ENCODE measurements around the gene FAM210A.
"Not testable (repeated sequence)": the region's sequence is repeated elsewhere in the genome, so short reads cannot be mapped to it uniquely, and the experiment has no call there.

The FAM210A gene

GRCh38 chr18:13726232-13726971, at the start of gene FAM210A, which contains the start of gene RNMT:
Gene FAM210A, minus strand, starts transcription at chr18:13726558. Its CDS starts 44,481 bp downstream, at chr18:13682077.
Gene RNMT, plus strand, starts transcription at chr18:13726673. Its CDS starts 4,845 bp downstream, at chr18:13731518.
- Histone ChIP-seq H2AFZ (ENCODE audit: low read length, unreplicated experiment) (peak within 1 kb of the TSS; percentile 63), H3K4me1 (ENCODE audit: control insufficient read depth, insufficient read depth, low read length, unreplicated experiment) (peaks cover 17% of the 10 kb centered on the region), H3K27ac (ENCODE audit: low read depth, low read length) (peak within 1 kb of the TSS; percentile 87)

GRCh38 chr18:13775058-13775457, 48.7 kb upstream of the FAM210A start:
- H3K4me1 ChIP-seq (ENCODE audit: control insufficient read depth, insufficient read depth, low read length, unreplicated experiment), result no peaks in the 10 kb centered on the region
- H2AFZ ChIP-seq (ENCODE audit: low read length, unreplicated experiment), result no peak overlapping the region
- H3K79me2 ChIP-seq (ENCODE audit: control insufficient read depth, insufficient read depth, low read length, unreplicated experiment), result no peaks in the 10 kb centered on the region
- peaks cover 37% of the 10 kb centered on the region for H3K27me3 ChIP-seq (ENCODE audit: insufficient read depth, low read length)
- H3K27ac ChIP-seq (ENCODE audit: low read depth, low read length), result no peak overlapping the region
- no peak overlapping the region for H3K4me3 ChIP-seq (ENCODE audit: low read depth, low read length)
- no peaks in the 10 kb centered on the region for H3K36me3 ChIP-seq (ENCODE audit: insufficient read depth, low read length)

More at GRCh38 chr18:13726232-13726971, at the start of gene FAM210A, which contains the start of gene RNMT:
- Histone ChIP-seq H3K4me3 (ENCODE audit: low read depth, low read length) (peak within 1 kb of the TSS; percentile 85), H3K27me3 (ENCODE audit: insufficient read depth, low read length) (no peaks in the 10 kb centered on the region), H3K79me2 (ENCODE audit: control insufficient read depth, insufficient read depth, low read length, unreplicated experiment) (peaks cover 94% of the 10 kb centered on the region), H3K36me3 (ENCODE audit: insufficient read depth, low read length) (peaks cover 7% of the 10 kb centered on the region)

GRCh38 chr18:13762690-13763439, 36.5 kb upstream of the FAM210A start:
- Histone ChIP-seq H3K79me2 (ENCODE audit: control insufficient read depth, insufficient read depth, low read length, unreplicated experiment) (no peaks in the 10 kb centered on the region), H3K27ac (ENCODE audit: low read depth, low read length) (no peak overlapping the region), H3K36me3 (ENCODE audit: insufficient read depth, low read length) (peaks cover 9% of the 10 kb centered on the region; the same call in 1 of the 2 replicates), H3K27me3 (ENCODE audit: insufficient read depth, low read length) (no peaks in the 10 kb centered on the region), H3K4me3 (ENCODE audit: low read depth, low read length) (no peak overlapping the region), H2AFZ (ENCODE audit: low read length, unreplicated experiment) (no peak overlapping the region), H3K4me1 (ENCODE audit: control insufficient read depth, insufficient read depth, low read length, unreplicated experiment) (no peaks in the 10 kb centered on the region)

- peaks cover 28% of the 10 kb centered on the region for H3K36me3 ChIP-seq (ENCODE audit: insufficient read depth, low read length)
- H3K4me3 ChIP-seq (ENCODE audit: low read depth, low read length), result no peak overlapping the region
- no peak overlapping the region for H3K27ac ChIP-seq (ENCODE audit: low read depth, low read length)
- H2AFZ ChIP-seq (ENCODE audit: low read length, unreplicated experiment), result no peak overlapping the region
- H3K27me3 ChIP-seq (ENCODE audit: insufficient read depth, low read length), result no peaks in the 10 kb centered on the region
- no peaks in the 10 kb centered on the region for H3K79me2 ChIP-seq (ENCODE audit: control insufficient read depth, insufficient read depth, low read length, unreplicated experiment)
- H3K4me1 ChIP-seq (ENCODE audit: control insufficient read depth, insufficient read depth, low read length, unreplicated experiment), result no peaks in the 10 kb centered on the region
Observed at GRCh38 chr18:13760047-13760446, 33.7 kb upstream of the FAM210A start.

- Histone ChIP-seq H3K27me3 (ENCODE audit: insufficient read depth, low read length) (no peaks in the 10 kb centered on the region), H3K79me2 (ENCODE audit: control insufficient read depth, insufficient read depth, low read length, unreplicated experiment) (no peaks in the 10 kb centered on the region), H3K27ac (ENCODE audit: low read depth, low read length) (no peak overlapping the region), H3K36me3 (ENCODE audit: insufficient read depth, low read length) (peaks cover 38% of the 10 kb centered on the region), H2AFZ (ENCODE audit: low read length, unreplicated experiment) (no peak overlapping the region), H3K4me3 (ENCODE audit: low read depth, low read length) (no peak overlapping the region), H3K4me1 (ENCODE audit: control insufficient read depth, insufficient read depth, low read length, unreplicated experiment) (no peaks in the 10 kb centered on the region)
Observed at GRCh38 chr18:13758622-13759021, 32.3 kb upstream of the FAM210A start.

- Histone ChIP-seq H3K27ac (ENCODE audit: low read depth, low read length) (no peak overlapping the region), H2AFZ (ENCODE audit: low read length, unreplicated experiment) (no peak overlapping the region), H3K36me3 (ENCODE audit: insufficient read depth, low read length) (peaks cover 46% of the 10 kb centered on the region), H3K79me2 (ENCODE audit: control insufficient read depth, insufficient read depth, low read length, unreplicated experiment) (no peaks in the 10 kb centered on the region), H3K27me3 (ENCODE audit: insufficient read depth, low read length) (no peaks in the 10 kb centered on the region), H3K4me3 (ENCODE audit: low read depth, low read length) (no peak overlapping the region), H3K4me1 (ENCODE audit: control insufficient read depth, insufficient read depth, low read length, unreplicated experiment) (no peaks in the 10 kb centered on the region)
Observed at GRCh38 chr18:13756671-13757070, 30.3 kb upstream of the FAM210A start.

- H3K27ac ChIP-seq (ENCODE audit: low read depth, low read length), result no peak overlapping the region
- peaks cover 43% of the 10 kb centered on the region for H3K36me3 ChIP-seq (ENCODE audit: insufficient read depth, low read length)
- H2AFZ ChIP-seq (ENCODE audit: low read length, unreplicated experiment), result no peak overlapping the region
- H3K4me1 ChIP-seq (ENCODE audit: control insufficient read depth, insufficient read depth, low read length, unreplicated experiment), result no peaks in the 10 kb centered on the region
- H3K79me2 ChIP-seq (ENCODE audit: control insufficient read depth, insufficient read depth, low read length, unreplicated experiment), result no peaks in the 10 kb centered on the region
- no peak overlapping the region for H3K4me3 ChIP-seq (ENCODE audit: low read depth, low read length)
- H3K27me3 ChIP-seq (ENCODE audit: insufficient read depth, low read length), result no peaks in the 10 kb centered on the region
Observed at GRCh38 chr18:13756261-13756660, 29.9 kb upstream of the FAM210A start.

GRCh38 chr18:13751599-13751998, 25.2 kb upstream of the FAM210A start:
- H2AFZ ChIP-seq (ENCODE audit: low read length, unreplicated experiment); H3K27ac ChIP-seq (ENCODE audit: low read depth, low read length); H3K4me3 ChIP-seq (ENCODE audit: low read depth, low read length); H3K27me3 ChIP-seq (ENCODE audit: insufficient read depth, low read length); H3K4me1 ChIP-seq (ENCODE audit: control insufficient read depth, insufficient read depth, low read length, unreplicated experiment); H3K79me2 ChIP-seq (ENCODE audit: control insufficient read depth, insufficient read depth, low read length, unreplicated experiment): not testable (repeated sequence)
- H3K36me3 ChIP-seq (ENCODE audit: insufficient read depth, low read length), result peaks cover 44% of the 10 kb centered on the region

GRCh38 chr18:13746633-13747032, 20.3 kb upstream of the FAM210A start:
- Histone ChIP-seq H3K27me3 (ENCODE audit: insufficient read depth, low read length) (no peaks in the 10 kb centered on the region), H3K4me3 (ENCODE audit: low read depth, low read length) (no peak overlapping the region), H3K79me2 (ENCODE audit: control insufficient read depth, insufficient read depth, low read length, unreplicated experiment) (no peaks in the 10 kb centered on the region), H2AFZ (ENCODE audit: low read length, unreplicated experiment) (no peak overlapping the region), H3K27ac (ENCODE audit: low read depth, low read length) (no peak overlapping the region), H3K4me1 (ENCODE audit: control insufficient read depth, insufficient read depth, low read length, unreplicated experiment) (no peaks in the 10 kb centered on the region), H3K36me3 (ENCODE audit: insufficient read depth, low read length) (peaks cover 24% of the 10 kb centered on the region)

- no peak overlapping the region for H3K4me3 ChIP-seq (ENCODE audit: low read depth, low read length)
- no peaks in the 10 kb centered on the region for H3K27me3 ChIP-seq (ENCODE audit: insufficient read depth, low read length)
- H3K4me1 ChIP-seq (ENCODE audit: control insufficient read depth, insufficient read depth, low read length, unreplicated experiment), result no peaks in the 10 kb centered on the region
- no peaks in the 10 kb centered on the region for H3K79me2 ChIP-seq (ENCODE audit: control insufficient read depth, insufficient read depth, low read length, unreplicated experiment)
- H3K36me3 ChIP-seq (ENCODE audit: insufficient read depth, low read length), result peaks cover 33% of the 10 kb centered on the region
- H3K27ac ChIP-seq (ENCODE audit: low read depth, low read length), result no peak overlapping the region
- H2AFZ ChIP-seq (ENCODE audit: low read length, unreplicated experiment), result no peak overlapping the region
Observed at GRCh38 chr18:13745696-13746095, 19.3 kb upstream of the FAM210A start.

Measured in ACC112 (cell line).